Activated T-helper 1 cell treated with anti-CD3 and anti-CD28 coated beads, Interleukin-2, amount 50 U/mL, for 16 hours (primary cell): ENCODE results near the gene PIGBOS1.

Source experiments
- DNase-seq, 2 donors: peaks; one replicate each; pipeline ENCODE4 v3.0.0-alpha.2; 2020; ENCODE audit warnings: low read depth in 1 of 2, low spot score in 1 of 2

PIGBOS1 gene

GRCh38 chr15:55267401-55268175, 51.3 kb downstream of the PIGBOS1 start:
- DNase-seq: peak; percentile 33 to 49
